Fibroblast of the conjunctiva (primary cell): ENCODE results near the gene FGGY.
"Not testable (repeated sequence)": the region's sequence is repeated elsewhere in the genome, so short reads cannot be mapped to it uniquely, and the experiment has no call there.

Experiments
- DNase-seq: peaks from one replicate; pipeline ENCODE4 v3.0.0-alpha.2; 2010; ENCODE audit warnings: low read depth

The FGGY gene

GRCh38 chr1:59511476-59512465, 214.9 kb downstream of the FGGY start:
- no peak for DNase-seq

- no peak for DNase-seq
Measured at GRCh38 chr1:59512702-59513101, 215.8 kb downstream of the FGGY start.

GRCh38 chr1:59514061-59514909, 217.4 kb downstream of the FGGY start:
- DNase-seq = no peak

DNA sequence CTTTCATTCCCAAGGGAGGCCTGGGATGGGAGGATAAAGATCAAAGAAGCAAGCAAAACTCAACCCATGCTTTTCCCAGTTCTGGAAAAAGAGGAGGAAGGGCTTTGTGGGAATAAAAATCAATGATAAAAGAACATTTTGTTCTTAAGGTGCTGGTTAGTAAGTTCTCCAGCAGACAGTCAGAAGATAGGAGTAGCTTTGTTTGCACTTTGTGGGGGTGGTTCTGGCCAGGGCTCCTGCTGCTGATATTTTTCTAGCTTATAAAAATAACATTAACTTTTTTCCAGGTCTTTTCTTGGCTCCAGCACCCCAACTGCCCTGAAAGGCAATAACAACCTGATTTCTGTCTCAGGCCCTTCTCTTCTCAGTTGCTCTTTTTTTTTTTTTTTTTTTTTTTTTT, 220.0 kb downstream of the FGGY start:
- DNase-seq = no peak

DNA sequence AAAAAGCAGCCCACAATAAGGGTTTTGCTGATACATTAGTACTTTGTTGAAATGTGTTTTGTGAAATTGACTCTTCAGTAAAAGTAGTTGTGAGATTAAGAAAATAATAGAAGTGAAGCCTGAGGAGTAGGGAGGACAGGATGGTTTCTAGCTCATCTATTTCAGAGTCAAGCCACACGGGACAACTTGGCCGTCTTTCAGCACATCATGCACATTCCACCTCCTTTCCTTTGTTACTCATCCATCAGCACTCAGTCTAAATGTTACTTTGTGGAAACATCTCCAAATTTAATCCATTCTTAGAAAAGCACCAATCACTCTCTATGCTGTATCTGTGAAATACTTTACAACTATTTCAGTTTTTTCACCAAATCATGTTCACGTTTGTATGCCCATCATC, 223.3 kb downstream of the FGGY start:
- no peak for DNase-seq

GRCh38 chr1:59520827-59521418, 224.0 kb downstream of the FGGY start:
- DNase-seq = no peak

DNA sequence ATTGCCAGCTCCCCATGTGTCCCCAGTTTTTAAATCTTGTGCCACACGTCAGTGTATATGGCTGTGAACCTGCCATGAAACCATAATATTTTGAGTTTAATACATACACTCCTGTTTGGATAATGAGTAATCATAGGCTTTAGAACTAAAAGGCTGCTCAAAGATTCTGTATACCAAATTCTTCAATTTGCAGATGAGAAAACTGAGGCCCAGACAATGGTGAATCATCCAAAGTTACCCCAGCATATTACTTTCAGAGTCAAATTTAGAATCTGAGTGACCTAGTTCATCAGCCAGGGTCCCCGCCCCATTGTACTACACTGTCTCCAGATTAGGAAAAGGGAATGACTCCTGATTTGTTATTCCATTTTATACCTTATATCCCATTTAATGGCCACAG, 224.6 kb downstream of the FGGY start:
- no peak for DNase-seq

DNA sequence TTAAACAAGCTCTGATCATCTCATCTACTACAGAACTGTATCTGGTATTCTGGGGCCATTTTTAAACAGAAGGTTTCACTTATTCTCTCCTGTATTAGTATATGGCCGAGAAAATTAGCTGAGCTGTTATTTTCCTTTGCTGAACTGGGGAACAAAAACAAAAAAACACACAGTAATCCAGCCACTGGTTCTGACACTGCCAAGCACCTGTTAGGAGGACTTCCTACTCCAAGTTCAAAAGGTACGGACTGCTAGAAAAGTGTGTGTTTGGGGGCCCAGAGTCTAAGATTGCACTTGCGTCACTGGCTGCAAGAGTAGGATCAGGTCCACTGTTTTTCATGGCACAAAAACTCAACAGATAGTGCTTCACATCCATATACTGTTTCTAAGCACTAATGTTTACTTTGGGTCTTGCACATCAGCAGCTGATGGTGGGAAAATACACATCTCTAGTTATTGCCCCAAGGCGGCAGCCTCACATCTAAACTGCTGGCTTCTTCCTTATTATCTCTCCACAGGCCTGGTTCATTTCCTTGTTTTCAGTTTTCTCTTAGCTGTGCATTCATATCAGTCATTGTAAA, 226.1 kb downstream of the FGGY start:
- no peak for DNase-seq

DNA sequence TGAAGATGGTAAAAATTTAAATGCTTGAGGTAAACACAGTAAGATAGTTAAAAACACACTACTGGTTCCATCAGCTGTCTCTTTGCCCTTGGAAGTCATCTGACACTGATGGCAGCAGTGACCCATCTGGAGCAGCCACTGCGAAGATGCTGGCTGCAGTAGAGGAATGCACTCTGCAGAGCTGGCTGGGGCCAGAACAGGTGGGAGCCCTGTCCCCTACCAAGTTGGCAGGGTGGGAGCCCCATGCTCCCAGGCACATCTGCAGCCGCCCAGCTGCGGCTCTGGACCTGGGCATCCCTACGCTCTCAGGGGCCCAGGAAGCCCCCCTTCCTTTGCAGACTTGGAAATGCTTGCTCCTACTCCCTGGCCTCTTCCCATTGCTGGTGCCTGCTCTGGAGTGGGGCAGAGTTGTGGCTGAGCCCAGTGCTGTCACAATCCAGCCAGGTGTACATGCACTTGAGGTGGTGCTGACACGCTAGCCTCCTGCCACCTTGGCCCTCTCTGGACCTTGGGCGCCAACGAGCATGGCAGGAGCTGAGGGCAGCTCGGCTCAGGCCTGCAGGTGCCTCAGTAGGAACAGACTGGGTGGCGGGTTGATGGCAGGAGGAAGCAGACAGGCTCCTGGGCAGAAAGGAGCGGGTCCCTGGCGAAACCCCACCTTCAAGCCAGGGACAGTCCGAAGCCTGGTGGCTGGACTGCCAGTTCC, 227.0 kb downstream of the FGGY start:
- DNase-seq = no peak

- DNase-seq = no peak
Measured at GRCh38 chr1:59526240-59526639, 229.3 kb downstream of the FGGY start.

DNA sequence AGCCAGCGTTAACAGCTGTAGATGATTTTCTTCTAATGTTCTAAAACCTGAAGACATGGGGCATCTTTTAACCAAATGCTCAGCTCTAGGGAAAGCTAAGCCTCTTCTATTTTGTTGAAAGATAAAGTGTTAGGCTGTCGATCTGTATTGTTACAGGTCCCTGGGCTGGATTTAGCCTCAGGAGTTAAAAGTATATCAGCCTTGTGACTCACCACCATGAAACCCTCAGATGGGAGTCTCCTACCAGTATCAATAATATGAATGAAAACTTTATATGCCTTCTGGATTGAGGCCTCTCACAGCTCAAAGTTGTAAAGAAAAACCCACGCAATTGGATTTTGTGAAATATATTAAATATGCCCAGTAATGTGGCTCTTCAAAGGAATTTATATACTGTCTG, 231.6 kb downstream of the FGGY start:
- DNase-seq = no peak

DNA sequence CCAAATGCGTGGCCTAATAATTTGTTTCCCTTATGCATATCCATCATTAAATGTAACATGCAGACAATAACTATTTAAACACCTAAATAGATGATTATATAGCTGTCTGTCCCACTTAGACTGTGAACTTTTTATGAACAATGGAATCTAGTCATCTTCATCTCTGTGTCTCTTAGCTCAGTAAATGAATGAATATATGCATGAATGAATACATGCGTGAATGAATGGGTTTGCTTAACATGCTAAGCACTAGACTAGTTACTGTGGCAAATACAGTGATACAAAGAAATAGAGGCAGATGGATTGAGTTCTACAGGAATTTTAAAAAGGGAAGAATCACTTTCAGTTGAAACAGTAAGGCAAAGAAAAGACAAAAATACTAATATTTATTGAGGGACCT, 232.0 kb downstream of the FGGY start:
- no peak for DNase-seq

- no peak for DNase-seq
Measured at GRCh38 chr1:59530119-59530518, 233.2 kb downstream of the FGGY start.

DNA sequence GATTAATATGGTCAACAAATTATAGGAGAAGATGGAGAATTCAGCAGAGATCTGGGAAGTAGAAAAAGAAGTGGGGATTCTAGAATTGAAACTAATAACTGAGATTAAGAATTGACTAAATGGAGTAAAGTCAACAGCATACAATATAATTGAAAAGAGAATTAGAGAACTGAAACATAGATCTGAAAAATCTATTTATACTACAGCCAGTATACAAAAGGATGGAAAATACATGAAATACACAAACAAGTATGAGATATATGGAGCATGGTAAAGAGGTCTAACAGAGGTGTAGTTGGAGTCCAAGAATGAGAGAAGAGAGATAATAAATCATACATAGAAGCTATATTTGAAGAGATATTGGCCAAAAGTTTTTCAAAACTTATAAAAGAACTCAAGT, 235.2 kb downstream of the FGGY start:
- no peak for DNase-seq

GRCh38 chr1:59538476-59538875, 241.6 kb downstream of the FGGY start:
- not testable (repeated sequence) for DNase-seq

DNA sequence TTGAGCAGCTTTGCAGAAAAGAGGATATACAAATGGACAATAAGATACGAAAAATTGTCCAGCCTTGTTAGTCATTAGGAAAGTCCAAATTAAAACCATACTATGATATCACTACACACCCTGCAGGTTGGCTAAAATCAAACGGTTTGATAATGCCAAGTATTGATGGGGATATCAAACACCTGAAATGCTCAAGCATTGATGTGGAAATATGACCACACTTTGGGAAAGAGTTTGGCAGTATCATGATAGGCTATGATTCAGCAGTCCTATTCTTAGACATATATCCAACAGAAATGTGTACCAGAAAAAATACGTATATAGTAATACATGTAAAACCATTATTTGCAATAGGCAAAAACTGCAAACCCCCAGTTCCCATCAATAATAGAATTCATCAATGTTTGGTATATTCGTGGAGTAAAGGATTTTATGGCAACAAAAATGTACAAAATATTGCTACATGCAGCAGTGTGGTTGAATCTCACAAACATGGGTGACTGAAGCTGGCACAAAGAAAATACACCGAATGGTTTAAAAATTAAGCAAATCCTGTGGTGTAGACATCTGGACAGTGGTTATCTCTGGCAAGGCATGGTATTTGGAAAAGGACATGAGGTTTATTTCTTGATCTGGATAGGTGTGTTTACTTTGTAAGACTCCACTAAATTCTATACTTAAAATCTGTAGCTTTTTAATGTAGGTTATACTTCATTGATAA, 243.2 kb downstream of the FGGY start:
- DNase-seq = no peak

GRCh38 chr1:59541161-59541560, 244.3 kb downstream of the FGGY start:
- no peak for DNase-seq

DNA sequence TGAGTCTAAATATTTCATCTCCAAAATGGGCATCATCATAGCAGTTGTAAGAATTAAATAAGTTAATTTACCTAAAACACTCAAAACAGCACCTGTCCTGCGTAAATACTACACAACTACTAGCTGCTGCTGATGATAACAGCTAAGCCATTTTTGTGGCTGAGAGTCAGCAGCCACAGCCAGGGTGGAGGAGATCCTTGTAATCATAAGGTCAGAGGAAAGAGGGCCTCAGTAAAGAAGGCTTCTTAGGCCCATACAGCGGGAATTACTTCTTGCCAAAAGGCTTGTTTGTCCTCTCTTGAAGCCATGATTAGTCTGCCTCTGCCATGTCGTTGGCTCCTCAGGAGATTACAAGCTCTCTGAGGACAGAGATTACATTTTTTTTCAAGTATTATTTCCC, 245.0 kb downstream of the FGGY start:
- no peak for DNase-seq

DNA sequence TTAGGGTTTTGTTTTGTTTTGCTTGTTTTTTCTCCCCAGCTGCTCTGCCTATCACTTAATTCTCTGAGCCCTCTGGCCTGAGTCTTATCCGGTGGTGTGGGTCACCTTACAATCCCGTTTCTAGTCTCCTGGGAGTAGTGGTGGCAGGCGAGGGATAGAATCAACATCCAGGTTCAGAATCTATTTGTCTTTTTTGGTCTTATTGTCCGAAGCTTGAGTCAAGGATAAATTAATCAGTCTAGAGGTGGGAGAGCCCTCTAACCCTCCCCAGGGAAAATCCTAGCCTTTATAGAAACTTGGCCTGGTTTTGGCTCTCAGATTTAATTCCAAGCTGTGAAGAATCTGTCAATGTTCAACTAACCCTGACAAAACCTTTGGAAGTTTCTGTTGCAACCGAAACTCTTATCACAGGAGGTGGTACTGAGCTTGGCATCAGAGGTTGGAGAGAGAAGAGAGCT, 246.3 kb downstream of the FGGY start:
- DNase-seq = no peak

DNA sequence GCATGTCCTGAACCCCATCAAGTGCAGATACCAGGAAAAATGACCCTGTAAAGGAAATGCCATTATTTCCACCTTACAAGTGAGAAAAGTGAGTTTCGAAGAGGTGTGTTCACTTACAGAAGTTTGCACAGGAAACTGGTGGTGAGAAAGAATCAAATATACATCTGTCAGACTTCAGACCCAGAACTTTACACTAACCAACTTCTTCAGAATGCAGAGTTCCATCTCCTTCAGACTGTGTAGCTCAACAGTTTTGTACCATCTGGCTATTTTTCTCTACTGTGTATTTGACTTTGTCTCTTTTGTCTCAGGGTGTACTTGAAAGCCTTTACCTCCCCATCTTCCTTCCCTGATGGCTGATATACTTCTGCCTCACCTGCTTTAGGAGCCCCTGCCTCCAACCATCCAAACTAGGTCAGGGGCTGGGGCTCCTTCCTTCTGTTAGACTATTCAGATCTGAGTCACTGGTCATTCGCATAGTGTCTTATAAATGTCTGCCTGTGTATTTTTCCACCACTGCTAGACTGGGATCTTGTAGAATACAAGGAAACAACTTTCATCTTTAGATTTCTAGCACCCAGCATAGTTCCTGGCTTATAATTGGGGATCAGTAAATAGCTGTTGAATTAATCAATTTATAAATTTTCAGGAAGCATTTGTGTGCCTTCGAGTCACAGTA, 247.9 kb downstream of the FGGY start:
- no peak for DNase-seq
